Tibial nerve (tissue), 4 donors: ENCODE data around the gene PHACTR1. TPM values are rescaled to one million over a fixed set of nuclear protein-coding genes. Genes with fewer than 3 reads are reported as not detected.
"Not testable (repeated sequence)": the region's sequence is repeated elsewhere in the genome, so short reads cannot be mapped to it uniquely, and the experiment has no call there.

ENCODE experiments used
- DNase-seq, 2 donors: peaks; one replicate each; pipeline ENCODE4 v3.0.0-alpha.2; 2019; ENCODE audit warnings: low spot score in 2 of 2
- H3K27ac ChIP-seq, 4 donors: fragments of 200-600 bp; sonication (generic) in 3 of 4; one replicate each; pipeline ENCODE4 v1.5.1; 2017 to 2019; ENCODE audit warnings: mild to moderate bottlenecking in 1 of 4
- H3K27me3 ChIP-seq, 2 donors: fragments of 200-600 bp; sonication (generic) in 1 of 2; one replicate each; pipeline versions ENCODE4 v1.5.1 to v1.6.0; 2017 to 2019
- H3K36me3 ChIP-seq, 3 donors: fragments of 200-600 bp; sonication (generic); one replicate each; pipeline ENCODE4 v1.5.1; 2018 to 2019
- H3K4me1 ChIP-seq, 4 donors: fragments of 200-600 bp; sonication (generic) in 3 of 4; one replicate each; pipeline ENCODE4 v1.5.1; 2017 to 2019
- H3K4me3 ChIP-seq, 4 donors: fragments of 200-600 bp; sonication (generic) in 3 of 4; one replicate each; pipeline ENCODE4 v1.5.1; 2017 to 2019; ENCODE audit warnings: mild to moderate bottlenecking in 1 of 4, moderate library complexity in 1 of 4
- H3K9me3 ChIP-seq, 4 donors: fragments of 200-600 bp; sonication (generic) in 3 of 4; one replicate each; pipeline ENCODE4 v1.5.1; 2017 to 2019
- EP300 ChIP-seq, 2 donors: sonication (generic); formaldehyde crosslinking; IDR thresholded peaks; one replicate each; pipeline ENCODE4 v1.6.1; 2017; ENCODE audit warnings: antibody characterized with exemption in 2 of 2, mild to moderate bottlenecking in 1 of 2
- POLR2A ChIP-seq, 2 donors: fragments of 450-650 bp; IDR thresholded peaks; one replicate each; pipeline ENCODE4 v1.6.1; 2017; ENCODE audit warnings: antibody characterized with exemption in 2 of 2, mild to moderate bottlenecking in 2 of 2, moderate library complexity in 2 of 2
- WGBS, 2 donors: methylation state at CpG; one replicate each; pipeline ENCODE4 v1.1.5; 2018; 5-methylcytosine and 5-hydroxymethylcytosine counted together
- total RNA-seq, 4 donors: library from RNA; depleted of rRNA; stranded (reverse); fragments of >200 nt; gene quantifications; one replicate each; pipeline ENCODE4 v1.1.0, GENCODE V29; 2016
- TF ChIP-seq, protein P1 (sequence below), 5 experiments: fragments of 200-600 bp in 3 of 5; fragments of 450-650 bp in 2 of 5; sonication (generic) in 3 of 5; IDR thresholded peaks; one replicate each; pipeline ENCODE4 v1.5.1; 2016 to 2019; ENCODE audit warnings: antibody characterized with exemption in 5 of 5, mild to moderate bottlenecking in 3 of 5, moderate library complexity in 2 of 5

PHACTR1 gene
- total RNA-seq, 4 donors from 2014 or later, result 1.5 to 2.7 (median 1.6) TPM

DNA sequence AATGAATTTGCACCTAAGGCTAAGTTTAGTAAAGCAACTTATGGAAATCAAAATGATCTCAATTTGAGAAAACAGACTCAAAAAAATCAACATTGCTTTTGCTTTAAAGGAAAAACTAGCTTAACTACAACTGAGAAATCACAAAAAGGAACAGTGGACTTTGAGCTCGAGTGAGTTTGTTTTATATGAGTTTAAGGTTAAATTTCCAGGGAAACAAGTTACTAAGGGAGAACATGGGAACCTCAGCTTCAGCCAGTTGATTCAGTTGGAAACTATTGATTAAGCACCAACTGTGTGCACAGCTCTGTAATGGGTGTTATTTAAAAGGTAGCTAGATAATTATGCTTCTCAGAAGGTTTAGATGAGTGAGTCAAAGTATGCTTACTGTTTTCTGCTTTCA is 526.0 kb downstream of the PHACTR1 start:
- H3K4me3 ChIP-seq, result no peak overlapping the region
- H3K36me3 ChIP-seq, result no peaks in the 10 kb centered on the region
- no peaks in the 10 kb centered on the region for H3K27me3 ChIP-seq
- H3K9me3 ChIP-seq, result no peaks in the 10 kb centered on the region
- no peak for TF ChIP-seq EP300 (IDR thresholded peaks at IDR 0.05)
- TF ChIP-seq, protein P1, sequence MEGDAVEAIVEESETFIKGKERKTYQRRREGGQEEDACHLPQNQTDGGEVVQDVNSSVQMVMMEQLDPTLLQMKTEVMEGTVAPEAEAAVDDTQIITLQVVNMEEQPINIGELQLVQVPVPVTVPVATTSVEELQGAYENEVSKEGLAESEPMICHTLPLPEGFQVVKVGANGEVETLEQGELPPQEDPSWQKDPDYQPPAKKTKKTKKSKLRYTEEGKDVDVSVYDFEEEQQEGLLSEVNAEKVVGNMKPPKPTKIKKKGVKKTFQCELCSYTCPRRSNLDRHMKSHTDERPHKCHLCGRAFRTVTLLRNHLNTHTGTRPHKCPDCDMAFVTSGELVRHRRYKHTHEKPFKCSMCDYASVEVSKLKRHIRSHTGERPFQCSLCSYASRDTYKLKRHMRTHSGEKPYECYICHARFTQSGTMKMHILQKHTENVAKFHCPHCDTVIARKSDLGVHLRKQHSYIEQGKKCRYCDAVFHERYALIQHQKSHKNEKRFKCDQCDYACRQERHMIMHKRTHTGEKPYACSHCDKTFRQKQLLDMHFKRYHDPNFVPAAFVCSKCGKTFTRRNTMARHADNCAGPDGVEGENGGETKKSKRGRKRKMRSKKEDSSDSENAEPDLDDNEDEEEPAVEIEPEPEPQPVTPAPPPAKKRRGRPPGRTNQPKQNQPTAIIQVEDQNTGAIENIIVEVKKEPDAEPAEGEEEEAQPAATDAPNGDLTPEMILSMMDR (IDR thresholded peaks at IDR 0.05), result no peak
- no peak overlapping the region for H3K27ac ChIP-seq
- DNase-seq, result no peak
- H3K4me1 ChIP-seq, result peaks cover 0 to 10% (median 2%) of the 10 kb centered on the region in 4 donors
- 66 to 67% methylated on average over 1 of the region's 1 CpG for WGBS, 2 donors

DNA sequence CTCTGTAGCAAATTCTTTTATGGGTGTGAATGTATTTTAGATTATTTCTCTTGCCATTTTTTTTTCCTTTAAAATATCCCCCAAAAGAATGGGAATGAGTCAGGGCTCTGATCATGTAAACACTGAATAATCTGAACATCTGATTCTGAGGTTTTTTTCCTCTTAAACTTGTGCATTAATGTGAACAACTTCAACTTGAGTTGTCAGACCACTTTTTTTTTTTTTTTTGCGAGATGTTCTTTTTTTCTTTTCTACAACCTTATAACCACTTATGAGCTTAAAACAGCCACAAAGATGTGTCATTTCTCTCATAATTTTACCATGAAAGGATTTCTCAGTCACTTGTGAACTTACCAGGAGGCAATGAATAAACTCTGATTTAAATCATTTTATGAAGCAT is 526.5 kb downstream of the PHACTR1 start:
- peaks cover 0 to 10% (median 2%) of the 10 kb centered on the region in 4 donors for H3K4me1 ChIP-seq
- no peaks in the 10 kb centered on the region for H3K27me3 ChIP-seq
- no peak for TF ChIP-seq EP300 (IDR thresholded peaks at IDR 0.05)
- no peak for TF ChIP-seq POLR2A (IDR thresholded peaks at IDR 0.05)
- TF ChIP-seq, protein P1 (IDR thresholded peaks at IDR 0.05), result no peak
- no peak overlapping the region for H3K27ac ChIP-seq
- 77 to 85% methylated on average over 1 of the region's 1 CpG for WGBS, 2 donors
- H3K4me3 ChIP-seq, result no peak overlapping the region
- H3K36me3 ChIP-seq, result no peaks in the 10 kb centered on the region
- DNase-seq, result no peak
- H3K9me3 ChIP-seq, result no peaks in the 10 kb centered on the region

DNA sequence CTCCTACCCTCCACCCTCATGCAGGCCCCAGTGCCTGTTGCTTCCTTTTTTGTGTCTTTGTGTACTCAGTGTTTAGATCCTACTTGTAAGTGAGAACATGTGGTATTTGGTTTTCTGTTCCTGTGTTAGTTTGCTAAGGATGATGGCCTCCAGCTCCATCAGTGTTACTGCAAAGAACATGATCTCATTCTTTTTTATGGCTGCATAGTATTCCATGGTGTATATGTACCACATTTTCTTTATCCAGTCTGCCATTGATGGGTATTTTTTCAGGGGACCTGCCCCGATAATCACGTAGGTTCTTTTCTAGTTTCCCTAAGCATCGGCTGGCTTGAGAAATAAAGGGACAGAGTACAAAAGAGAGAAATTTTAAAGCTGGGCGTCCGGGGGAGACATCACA is 527.2 kb downstream of the PHACTR1 start:
- peaks cover 0 to 10% (median 2%) of the 10 kb centered on the region in 4 donors for H3K4me1 ChIP-seq
- H3K4me3 ChIP-seq, H3K27ac ChIP-seq, DNase-seq, H3K27me3 ChIP-seq, H3K9me3 ChIP-seq, H3K36me3 ChIP-seq: not testable (repeated sequence)
- WGBS, 2 donors, result 96 to 97% methylated on average over 5 of the region's 5 CpGs

DNA sequence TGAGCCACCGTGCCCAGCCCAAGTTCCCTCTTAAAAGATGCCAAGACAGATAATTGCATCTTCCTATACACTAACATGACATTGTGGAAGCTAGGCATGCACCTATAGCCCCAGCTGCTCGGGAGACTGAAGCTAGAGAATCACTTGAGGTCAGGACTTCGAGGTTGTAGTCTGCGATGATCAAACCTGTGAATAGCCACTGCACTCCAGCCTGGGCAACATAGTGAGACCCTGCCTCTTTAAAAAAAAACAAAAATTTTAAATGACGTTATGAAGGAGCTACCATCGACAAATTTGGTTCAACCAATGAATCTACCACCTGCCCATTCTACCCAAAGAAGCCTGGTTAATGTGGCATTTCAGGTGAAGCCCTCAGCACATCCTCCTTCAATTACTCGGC is 531.1 kb downstream of the PHACTR1 start:
- no peak overlapping the region for H3K27ac ChIP-seq
- no peak for TF ChIP-seq POLR2A (IDR thresholded peaks at IDR 0.05)
- TF ChIP-seq, protein P1 (IDR thresholded peaks at IDR 0.05), result no peak
- TF ChIP-seq EP300 (IDR thresholded peaks at IDR 0.05), result no peak
- H3K36me3 ChIP-seq, result no peaks in the 10 kb centered on the region
- 79 to 85% methylated on average over 7 of the region's 7 CpGs for WGBS, 2 donors
- peaks cover 0 to 3% (median 0%) of the 10 kb centered on the region in 4 donors for H3K4me1 ChIP-seq
- no peak overlapping the region for H3K4me3 ChIP-seq
- no peaks in the 10 kb centered on the region for H3K27me3 ChIP-seq
- H3K9me3 ChIP-seq, result no peaks in the 10 kb centered on the region
- DNase-seq, result no peak

DNA sequence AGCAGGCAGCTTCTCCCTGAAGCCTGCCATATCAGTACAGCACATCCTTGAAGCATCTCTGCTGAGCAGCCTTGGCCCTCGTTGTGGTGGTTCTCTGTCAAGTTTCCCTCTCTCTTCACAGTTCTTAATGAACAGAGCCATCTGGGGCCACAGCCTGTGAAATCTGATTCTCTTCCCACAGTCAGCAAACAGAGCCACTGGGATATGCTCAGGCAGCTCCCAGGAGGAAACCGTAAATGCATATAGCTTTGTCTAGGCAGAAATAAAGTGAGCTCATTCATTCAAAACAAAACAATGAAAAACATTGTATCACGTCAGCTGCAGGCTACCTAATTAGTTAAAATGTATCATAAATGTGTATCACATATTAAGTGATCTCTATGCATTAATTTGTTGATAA is 531.5 kb downstream of the PHACTR1 start:
- Histone ChIP-seq H3K36me3 (no peaks in the 10 kb centered on the region), H3K4me3 (no peak overlapping the region), H3K9me3 (no peaks in the 10 kb centered on the region), H3K27ac (no peak overlapping the region), H3K27me3 (no peaks in the 10 kb centered on the region), H3K4me1 (peaks cover 0 to 2% (median 0%) of the 10 kb centered on the region in 4 donors)
- 43 to 44% methylated on average over 3 of the region's 3 CpGs for WGBS, 2 donors
- DNase-seq, result no peak
- TF ChIP-seq EP300 (IDR thresholded peaks at IDR 0.05) (no peak), POLR2A (IDR thresholded peaks at IDR 0.05) (no peak)
- TF ChIP-seq, protein P1 (IDR thresholded peaks at IDR 0.05), result no peak

DNA sequence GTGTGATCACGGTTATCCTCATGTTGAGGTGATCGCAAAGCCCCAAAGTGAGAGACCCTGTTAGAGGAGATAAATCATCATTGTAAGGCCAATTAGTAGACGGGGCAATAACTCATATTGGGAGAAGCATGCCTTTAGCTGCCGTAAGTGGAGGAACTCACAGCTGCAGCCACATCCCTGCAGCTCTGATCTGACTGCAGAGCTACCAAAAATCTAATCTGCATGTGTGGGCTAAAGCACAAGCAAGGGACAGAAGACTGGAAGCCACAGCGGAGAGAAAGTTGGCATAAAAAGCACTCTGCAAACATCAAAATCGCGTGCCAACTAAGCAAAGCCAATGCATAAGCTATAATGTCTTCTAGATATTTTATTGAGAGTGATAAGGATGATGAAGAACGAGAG is 532.0 kb downstream of the PHACTR1 start:
- DNase-seq, result no peak
- 69 to 77% methylated on average over 8 of the region's 8 CpGs for WGBS, 2 donors

More for the DNA sequence above, 532.0 kb downstream of the PHACTR1 start:
- Histone ChIP-seq H3K4me1 (no peaks in the 10 kb centered on the region), H3K27me3 (no peaks in the 10 kb centered on the region), H3K27ac (no peak overlapping the region), H3K9me3 (no peaks in the 10 kb centered on the region), H3K4me3 (no peak overlapping the region), H3K36me3 (no peaks in the 10 kb centered on the region)
- no peak for TF ChIP-seq EP300 (IDR thresholded peaks at IDR 0.05)
- TF ChIP-seq, protein P1 (IDR thresholded peaks at IDR 0.05), result no peak
- no peak for TF ChIP-seq POLR2A (IDR thresholded peaks at IDR 0.05)
